NCI-H2029 (cell line): ENCODE results near the gene SLC25A43.
"Not testable (repeated sequence)": the region's sequence is repeated elsewhere in the genome, so short reads cannot be mapped to it uniquely, and the experiment has no call there.

Experiments
- DNase-seq: peaks from one replicate; lab custom pipeline; 2025; lab: John Stamatoyannopoulos, UW

The SLC25A43 gene

DNA sequence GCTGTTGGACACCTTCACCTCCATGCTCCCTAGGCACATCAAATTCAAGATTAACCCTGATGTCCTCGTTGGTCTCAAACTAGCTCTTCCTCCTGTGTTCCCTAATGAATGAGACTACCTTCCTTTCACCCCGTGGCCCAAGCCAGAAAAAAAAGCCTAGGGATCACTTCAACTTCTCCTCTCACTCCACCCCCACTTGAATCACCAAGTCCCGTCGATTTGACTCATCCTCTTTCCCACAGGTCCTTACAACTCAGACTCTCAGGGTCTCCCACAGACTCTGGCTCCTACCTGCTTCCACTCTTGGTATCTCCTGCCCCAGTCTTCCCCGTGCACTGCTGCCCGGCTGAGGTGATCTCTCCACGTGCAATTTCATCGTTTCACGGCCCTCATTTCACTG, 8.5 kb downstream of the SLC25A43 start:
- DNase-seq = no peak

DNA sequence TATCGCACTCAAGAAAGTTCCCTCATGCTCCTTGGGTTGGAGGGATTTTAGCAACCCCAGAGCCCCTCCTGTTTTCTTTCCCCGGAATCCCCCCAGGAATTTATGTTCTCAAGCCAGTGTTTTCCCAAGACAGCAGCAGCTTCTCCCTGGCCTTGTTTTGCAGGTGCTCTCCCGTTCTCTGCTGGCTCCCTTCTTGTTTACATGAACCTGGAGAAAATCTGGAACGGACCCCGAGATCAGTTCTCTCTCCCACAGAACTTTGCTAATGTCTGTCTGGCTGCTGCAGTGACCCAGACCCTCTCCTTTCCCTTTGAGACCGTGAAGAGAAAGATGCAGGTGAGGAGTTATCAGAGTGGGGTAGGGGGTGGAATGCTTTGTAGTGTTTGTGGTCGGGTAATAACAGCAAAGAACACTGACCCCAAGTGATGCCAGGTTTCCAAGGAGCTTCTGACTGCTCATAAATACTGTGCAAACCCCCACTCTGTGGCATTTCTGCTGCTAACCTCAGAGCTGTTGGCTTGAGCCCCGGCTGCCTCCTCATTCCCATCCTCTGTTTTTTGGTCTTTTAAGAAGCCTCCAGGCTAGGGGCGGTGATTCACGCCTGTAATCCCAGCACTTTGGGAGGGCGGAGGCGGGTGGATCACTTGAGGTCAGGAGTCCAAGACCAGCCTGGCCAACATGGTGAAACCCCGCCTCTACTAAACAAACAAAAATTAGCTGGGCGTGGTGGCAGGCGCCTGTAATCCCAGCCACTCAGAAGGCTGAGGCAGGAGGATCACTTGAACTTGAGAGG, 11.1 kb downstream of the SLC25A43 start:
- DNase-seq = peak; percentile 5

DNA sequence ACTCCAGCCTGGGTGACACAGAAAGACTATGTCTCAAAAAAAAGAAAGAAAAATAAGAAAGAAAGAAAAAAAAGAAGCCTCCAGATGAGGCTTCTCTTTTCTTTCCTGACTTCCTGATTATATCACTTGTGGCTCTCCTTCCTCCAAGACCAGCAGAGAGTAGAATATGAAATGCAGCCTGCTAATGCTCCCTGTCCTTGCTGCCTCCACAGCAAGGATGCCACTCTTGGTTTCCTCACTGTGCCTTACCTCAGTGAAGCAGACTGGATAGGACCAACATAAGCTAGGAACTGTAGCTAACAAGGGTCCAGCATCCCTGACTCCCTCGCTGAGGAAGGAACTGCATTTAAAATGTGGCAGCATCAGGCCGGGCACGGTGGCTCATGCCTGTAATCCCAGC, 11.7 kb downstream of the SLC25A43 start:
- no peak for DNase-seq

DNA sequence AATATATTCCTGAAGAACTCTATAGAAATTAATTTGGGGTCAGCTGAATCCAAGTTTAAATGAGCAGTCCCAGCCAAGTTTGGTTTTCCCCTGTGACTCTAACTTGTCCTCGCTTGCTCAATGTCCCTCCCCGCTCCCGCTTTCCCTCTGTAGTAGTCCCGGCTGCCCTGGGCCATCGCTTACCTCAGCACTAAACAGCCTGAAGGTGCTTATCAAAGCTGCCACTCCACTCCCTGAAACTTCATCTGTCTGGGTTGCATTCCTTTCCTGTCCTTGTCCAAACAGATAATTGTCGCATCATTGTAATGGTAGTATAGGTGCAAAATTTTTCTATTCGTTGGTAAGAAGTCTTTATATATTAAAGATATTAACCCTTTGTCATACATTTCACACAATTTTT, 12.8 kb downstream of the SLC25A43 start:
- no peak for DNase-seq

DNA sequence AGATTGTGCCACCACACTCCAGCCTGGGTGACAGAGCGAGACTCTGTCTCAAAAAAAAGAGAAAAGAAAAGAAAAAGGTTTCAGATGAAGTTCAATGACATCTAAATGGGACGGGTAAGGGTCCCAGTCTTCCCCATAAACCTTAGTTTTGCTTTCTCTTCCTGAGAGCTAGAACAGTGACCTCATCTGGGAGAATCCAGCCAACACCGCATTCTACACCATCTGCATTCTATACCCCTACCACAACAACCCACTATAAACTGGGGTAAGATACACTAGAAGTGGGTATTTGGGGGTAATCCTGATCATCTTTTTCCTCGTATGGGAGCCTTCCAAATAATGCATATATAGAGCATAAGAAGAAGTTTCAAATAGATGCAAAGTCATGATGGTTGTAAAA, 18.2 kb downstream of the SLC25A43 start:
- DNase-seq = no peak

DNA sequence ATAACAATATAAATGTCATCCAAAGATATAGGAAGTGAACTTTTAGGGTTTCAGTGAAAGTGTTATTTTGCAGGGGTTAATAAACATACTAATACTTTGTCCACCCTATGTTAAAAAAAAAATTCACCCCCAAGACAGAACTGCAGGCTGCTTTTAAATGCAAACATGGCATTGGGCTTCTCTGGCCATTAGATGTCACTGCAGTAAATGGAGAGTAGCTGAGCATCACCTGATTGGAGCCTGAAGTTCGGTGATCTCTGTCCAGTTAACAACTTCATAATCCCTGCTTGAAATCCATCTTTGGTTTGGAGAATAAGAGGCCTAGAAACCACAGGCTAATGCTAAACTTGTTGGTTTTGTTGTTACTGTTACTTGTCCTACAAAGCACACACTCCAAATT, 18.7 kb downstream of the SLC25A43 start:
- DNase-seq = no peak

DNA sequence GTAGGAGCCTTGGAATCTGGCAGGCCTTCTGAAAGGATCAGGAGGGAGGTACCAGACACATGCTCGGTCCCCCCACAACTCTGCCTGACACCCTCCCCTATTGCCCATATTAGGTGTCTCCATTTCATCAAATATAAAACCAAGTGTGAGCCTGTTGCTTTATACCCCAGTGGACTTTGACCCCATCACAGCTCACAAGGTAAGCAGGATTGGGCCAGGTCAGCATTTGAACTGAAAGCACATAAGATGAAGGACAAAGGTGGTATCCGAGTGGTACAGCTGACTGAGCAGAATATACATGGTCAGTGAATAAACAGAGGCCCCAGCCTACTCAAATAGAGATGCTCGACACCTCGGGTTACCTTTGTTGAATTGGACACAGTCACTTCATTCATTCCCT, 20.0 kb downstream of the SLC25A43 start:
- no peak for DNase-seq

DNA sequence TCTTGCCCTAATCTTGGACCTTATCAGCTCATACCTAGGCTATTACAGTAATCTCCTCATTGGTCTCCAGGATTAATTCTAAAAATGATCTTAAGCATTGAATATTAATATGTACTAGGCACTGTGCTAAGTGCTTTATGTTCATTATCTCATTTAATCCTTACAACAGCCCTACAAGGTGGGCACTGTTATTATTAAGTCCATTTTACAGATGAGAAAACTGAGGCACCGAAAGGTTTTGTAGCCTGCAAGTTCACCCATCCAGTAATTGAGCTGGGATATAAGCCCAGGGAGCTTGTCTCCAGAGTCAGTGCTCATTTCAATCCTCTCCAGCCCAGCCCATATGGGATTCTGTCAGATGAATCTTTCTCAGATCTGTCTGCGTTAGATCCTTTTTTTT, 20.8 kb downstream of the SLC25A43 start:
- no peak for DNase-seq

DNA sequence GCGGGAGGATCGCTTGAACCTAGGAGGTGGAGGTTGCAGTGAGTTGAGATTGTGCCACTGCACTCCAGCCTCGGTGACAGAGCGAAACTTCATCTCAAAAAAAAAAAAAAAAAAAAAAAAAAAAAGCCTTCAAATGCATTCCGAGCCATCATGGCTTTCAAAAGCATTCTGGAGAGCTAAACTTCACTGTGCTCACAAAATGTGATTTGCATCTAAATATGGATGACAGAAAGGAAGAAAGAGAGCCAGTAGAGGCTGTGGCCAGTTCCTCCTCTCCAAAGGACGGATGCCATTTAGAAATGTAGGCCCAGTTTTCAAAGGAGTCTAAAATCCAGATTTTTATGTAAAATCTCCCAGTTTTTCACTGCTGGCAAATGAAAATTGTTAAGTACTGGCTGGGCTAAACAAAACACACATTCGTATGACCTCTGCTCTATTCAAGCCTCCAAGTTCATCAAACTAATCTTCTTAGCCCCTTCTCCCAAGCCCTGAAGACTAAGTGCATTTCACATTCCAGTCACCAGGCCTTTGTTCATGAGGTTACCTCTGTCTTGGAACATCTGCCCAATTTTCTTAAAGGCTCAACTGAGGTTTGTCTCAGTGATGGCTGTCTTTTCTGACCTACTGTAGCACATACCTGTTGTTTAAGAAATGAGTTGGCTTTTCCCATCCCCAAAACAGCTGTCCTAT, 22.0 kb downstream of the SLC25A43 start:
- DNase-seq = no peak

DNA sequence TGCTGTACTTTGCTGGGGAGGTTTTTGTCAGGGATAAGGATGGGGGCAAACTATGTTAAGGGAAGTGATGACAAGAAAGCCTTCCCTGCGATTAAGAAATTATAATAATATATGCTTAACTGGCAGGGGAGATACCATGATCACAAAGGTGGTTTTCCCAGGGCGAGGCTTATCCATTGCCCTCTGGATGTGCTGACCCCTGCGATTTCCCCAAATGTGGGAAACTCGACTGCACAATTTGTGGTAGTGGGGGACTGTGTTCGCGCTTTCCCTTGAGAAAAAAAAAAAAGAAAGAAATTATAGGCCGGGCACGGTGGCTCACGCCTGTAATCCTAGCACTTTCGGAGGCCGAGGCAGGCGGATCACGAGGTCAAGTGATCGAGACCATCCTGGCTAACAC, 24.5 kb downstream of the SLC25A43 start:
- no peak for DNase-seq

DNA sequence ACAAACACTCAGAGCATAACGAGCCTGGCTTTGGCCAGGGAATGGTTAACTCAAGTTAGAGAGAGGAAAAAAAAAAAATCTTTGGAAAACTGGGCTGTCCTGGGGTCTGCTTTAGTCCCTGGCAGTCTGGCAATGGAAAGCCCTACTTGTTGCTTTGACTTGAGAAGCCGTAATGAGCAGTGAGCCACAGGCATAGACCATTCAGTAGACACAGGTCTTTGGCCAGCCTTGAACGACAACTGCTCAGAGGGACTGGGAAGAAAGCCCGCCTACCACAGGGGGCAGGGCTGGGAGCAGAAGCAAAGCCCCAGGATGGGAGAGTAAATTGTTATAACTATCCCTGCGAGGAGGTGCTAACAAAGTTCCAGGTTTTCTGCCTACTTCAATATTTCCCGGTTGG, 25.9 kb downstream of the SLC25A43 start:
- no peak for DNase-seq

DNA sequence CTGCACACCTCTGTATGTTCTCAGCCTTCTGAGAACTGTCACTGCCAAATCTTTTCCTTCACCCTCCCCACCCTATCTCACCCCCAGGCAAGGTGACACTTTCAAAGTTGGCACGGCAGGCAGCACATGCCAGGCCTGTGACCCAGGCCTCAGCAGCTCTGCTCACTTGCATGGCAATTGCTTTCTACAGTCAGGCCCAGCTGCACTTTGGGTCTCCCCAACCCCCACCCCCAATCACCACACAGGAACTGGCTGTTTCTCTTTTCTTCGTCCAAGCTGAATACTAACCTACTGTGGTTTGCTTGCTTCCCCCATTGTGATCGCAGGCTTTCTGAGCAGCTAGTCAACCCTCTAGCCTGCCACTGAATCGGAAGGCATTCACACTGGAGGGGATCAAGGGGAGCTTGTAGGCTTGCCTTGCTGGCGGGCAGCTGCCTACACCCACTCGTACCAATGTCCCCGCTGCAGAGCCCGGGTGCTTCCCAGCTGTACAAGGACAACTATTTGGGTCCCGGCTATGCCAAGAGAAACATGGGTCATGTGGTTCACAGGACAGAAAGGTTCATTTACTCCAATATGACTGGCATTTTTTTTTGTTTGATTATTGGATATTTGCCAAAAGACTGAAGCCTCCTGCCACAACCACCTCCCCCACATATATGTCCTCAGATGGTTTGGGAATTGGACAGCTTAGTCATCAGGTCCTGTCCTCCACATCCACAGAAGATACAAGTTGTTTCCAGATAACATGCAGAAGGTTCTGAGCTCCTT, 28.1 kb downstream of the SLC25A43 start:
- no peak for DNase-seq

DNA sequence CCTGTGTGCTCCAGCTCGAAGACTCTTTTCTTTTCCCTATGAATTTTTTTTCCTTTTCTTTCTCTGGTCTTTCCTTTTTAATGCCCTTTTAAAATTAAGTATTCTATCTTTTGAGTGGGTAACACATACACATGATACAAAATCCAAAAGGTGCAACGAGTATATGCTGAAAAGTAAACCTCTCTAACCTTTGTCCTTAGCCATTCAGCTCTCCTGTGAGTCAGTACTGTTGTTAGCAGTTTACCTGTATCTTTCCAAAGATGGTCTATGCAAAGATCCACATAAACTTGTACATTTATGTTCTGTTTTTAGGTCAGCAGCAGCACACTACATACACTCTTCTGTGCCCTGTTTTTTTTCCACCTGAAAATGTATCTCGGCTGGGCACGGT, 28.7 kb downstream of the SLC25A43 start:
- DNase-seq = no peak

DNA sequence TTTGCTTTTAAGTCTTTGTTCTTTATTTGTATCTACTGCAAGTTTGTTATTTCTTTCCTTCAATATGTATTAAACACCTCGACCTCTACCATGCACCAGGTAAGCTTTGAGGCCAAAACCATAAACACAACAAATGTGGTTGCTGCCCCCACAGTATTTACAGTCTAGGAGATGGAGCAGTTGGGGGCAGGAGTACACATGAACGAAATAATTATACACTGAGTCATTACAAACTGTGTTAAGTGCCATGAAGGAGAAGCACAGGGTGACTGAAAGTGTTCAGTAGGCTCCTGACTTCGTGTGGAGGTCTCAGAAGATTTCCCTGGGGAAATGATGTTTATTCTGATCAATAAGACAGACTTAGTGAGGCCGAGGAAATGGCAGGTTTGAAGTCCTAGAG, 30.3 kb downstream of the SLC25A43 start:
- no peak for DNase-seq

DNA sequence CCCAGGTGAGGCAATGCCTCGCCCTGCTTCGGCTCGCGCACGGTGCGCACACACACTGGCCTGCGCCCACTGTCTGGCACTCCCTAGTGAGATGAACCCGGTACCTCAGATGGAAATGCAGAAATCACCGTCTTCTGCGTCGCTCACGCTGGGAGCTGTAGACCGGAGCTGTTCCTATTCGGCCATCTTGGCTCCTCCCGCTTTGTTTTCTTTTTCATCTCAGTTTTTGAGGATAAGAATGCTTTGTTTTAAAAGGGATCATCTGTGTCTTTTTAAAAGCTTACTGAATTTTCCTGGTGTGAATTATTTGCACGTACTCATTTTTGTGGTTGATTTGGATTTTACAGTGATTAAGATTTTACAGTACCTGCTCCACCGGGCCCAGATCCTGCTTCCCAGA, 42.2 kb downstream of the SLC25A43 start:
- not testable (repeated sequence) for DNase-seq

DNA sequence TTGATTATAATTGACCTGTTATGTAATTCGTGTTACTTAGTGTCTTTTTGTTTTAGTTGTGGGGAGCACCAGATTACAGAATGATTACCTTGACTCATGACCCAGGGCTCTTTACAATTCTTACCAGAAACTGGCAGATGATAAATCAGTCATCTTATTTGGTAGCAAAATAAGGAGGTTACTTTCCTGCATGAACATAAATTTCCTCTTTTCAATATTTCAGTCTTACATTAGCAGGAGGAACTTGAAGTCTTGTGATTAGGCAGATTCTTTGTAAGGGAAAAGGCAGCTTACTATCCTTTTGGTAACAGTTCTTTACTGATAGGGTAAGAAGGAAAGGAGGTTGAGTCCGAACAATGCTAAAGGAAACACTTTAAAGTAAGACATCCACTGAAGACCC, 43.1 kb downstream of the SLC25A43 start:
- DNase-seq = no peak

DNA sequence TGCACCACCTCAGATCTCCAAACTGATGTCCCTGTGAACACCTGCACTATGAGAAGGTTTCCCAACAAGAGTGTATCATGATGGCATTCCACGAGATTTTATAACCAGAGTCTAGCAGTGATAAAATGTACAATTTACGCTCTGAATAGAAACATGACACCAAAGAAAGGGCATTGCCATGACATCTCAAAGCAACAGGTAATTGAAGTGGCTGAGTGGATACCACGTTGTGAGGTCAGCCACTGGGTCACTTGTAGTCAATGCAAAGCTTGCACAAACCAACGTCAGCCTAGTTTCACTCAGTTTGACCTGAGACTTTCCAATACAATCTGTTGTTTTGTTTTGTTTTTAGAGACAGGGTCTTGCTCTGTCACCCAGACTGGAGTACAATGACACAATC, 54.1 kb downstream of the SLC25A43 start:
- DNase-seq = no peak

DNA sequence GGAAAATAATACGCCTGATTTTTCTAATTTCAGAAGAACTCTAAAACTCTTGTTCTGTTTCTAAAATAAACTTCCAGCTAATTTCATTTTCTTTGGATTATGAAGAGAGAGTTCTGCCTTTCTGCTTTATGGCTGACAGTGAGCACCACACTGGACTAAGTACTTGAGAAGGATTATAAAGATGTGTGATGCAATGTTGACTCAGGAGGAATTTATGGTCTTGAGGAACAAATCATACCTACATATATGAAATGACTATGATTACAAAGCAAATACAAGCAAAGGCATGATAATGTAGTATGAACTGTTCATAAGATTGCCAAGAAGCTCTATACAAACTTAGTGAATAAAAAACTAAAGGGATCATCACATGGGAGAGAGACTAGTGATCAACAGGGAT, 56.1 kb downstream of the SLC25A43 start:
- no peak for DNase-seq

DNA sequence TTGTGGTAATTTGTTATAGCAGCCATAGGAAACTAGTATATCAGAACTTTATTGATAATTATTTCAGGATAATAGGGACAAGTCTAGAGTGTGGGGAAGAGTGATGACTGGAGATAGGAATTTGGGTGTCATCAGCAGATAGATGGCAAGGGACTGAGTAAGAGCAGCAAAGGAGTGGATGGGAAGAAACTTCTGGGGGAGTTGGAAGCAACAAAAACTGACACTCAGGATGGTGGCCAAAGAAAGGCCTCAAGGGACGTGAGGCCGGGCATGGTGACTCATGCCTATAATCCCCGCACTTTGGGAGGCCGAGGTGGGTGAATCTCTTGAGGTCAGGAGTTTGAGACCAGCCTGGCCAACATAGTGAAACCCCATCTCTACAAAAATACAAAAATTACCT, 60.0 kb downstream of the SLC25A43 start:
- no peak for DNase-seq

DNA sequence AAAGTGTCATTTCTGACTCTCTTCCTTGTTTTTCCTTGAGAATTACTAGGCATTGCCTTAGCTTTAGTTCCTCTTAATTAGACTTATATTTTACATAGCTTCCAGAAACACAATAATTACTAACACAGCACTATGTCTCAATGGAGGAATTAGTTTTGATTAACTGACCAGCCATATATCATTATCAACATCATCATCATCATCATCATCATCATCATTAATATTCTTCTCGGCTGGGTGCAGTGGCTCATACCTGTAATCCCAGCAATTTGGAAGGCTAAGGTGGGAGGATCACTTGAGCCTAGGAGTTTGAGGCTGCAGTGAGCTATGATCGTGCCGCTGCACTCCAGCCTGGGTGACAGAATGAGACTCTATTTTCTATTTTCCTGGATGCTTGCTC, 66.4 kb downstream of the SLC25A43 start:
- DNase-seq = no peak

DNA sequence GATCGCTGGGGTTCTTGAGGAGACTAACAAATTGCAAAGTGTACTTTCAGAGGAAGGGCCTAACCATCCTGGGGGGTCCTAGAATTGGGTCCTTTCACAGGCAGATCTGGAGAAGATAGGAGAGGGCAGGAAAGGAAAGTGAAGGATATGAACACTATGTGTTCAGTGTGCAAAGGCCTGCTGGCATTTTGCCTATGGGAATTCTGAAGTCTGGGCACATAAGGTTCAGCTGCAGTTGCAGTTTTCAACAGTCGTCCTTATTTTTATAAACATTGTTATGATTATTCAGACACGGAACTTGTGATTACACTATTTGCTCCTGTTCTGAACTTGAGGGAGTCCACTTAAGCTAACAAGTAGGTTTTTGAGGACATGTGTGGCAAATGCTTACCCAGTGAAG, 67.8 kb downstream of the SLC25A43 start:
- DNase-seq = no peak

DNA sequence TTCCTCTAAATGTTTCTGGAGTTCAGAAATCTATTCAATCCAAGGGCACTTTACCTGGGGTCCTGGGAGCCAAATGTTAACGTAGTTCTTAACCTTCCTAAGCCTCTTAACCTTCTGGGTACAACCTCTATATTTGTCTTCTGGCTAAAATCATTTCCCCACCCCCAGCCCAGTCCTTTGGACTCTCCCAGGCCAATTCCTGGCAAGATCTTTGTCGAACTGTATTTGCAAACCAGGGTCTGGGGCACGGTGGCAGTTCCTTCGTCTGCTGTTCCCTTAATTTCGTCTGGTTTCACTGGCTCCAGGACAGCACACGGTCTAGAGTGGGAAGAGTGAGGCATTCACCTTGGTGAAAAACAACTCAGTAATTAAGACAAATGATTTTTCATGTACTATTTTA, 68.3 kb downstream of the SLC25A43 start:
- no peak for DNase-seq
